Effector memory CD4-positive, alpha-beta T cell (primary cell): Measurements from ENCODE around the gene MSRB3.
"Not testable (repeated sequence)": the region's sequence is repeated elsewhere in the genome, so short reads cannot be mapped to it uniquely, and the experiment has no call there.

ENCODE experiments used
- DNase-seq, 3 donors: peaks; one replicate each; pipeline ENCODE4 v3.0.0-alpha.2; 2020
- H3K27ac ChIP-seq: 2 replicates; pipeline ENCODE4 v1.7.0; 2013; ENCODE audit warnings: mild to moderate bottlenecking, low read length, moderate library complexity; ENCODE audit not compliant: insufficient read depth, poor library complexity, severe bottlenecking
- H3K27me3 ChIP-seq: replicated peaks from 2 replicates; pipeline ENCODE4 v1.7.0; 2013; ENCODE audit warnings: mild to moderate bottlenecking, low read length; ENCODE audit not compliant: insufficient read depth, control insufficient read depth, poor library complexity, severe bottlenecking
- H3K36me3 ChIP-seq: 2 replicates; pipeline ENCODE4 v1.7.0; 2013; ENCODE audit warnings: mild to moderate bottlenecking, low read length, moderate library complexity; ENCODE audit not compliant: control insufficient read depth, insufficient read depth
- H3K4me1 ChIP-seq: 2 replicates; pipeline ENCODE4 v1.7.0; 2013; ENCODE audit warnings: low read length, mild to moderate bottlenecking; ENCODE audit not compliant: control insufficient read depth, insufficient read depth, poor library complexity, severe bottlenecking
- H3K4me3 ChIP-seq: 2 replicates; pipeline ENCODE4 v1.7.0; 2013; ENCODE audit warnings: low read length, low read depth, mild to moderate bottlenecking; ENCODE audit not compliant: insufficient read depth, poor library complexity, severe bottlenecking
- H3K9me3 ChIP-seq: 2 replicates; pipeline ENCODE4 v1.7.0; 2013; ENCODE audit warnings: mild to moderate bottlenecking, low read length, moderate library complexity; ENCODE audit not compliant: control insufficient read depth

The MSRB3 gene

DNA sequence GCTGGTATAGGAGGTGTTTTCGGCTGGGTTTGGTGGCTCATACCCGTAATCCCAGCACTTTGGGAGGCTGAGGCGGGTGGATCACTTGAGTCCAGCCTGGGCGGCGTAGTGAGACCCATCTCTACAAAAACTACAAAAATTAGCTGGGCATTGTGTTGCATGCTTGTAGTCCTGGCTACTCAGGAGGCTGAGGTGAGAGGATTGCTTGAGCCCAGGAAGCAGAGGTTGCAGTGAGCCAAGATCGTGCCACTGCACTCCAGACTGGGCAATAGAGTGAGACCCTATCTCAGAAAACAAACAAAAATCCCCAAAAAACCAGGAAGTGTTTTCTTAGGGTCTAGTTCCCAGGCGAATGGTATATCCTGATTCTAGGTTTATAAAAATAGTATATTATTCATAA is 7.0 kb downstream of the MSRB3 start:
- H3K27ac ChIP-seq = not testable (repeated sequence)

DNA sequence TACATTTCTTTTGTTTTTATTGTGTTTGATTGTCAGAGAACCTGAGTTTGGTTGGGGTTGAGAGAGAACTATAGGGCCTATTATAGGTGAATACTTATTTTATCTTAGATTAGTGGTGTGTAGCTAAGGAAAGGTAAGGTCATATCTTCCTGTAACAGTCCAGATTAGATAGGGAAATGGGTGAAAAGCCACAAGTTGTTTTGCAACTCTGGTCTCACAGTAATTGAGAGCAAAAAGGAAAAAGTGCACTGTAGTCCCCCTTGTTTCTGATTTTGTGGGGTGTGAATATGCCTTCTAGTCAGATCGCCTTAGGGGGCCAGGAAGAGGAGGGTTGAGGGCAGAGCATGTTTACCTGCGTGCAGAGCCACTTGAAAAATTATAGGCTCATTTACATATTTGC is 8.9 kb downstream of the MSRB3 start:
- Histone ChIP-seq H3K4me3 (no peak overlapping the region), H3K9me3 (no peaks in the 10 kb centered on the region), H3K4me1 (no peaks in the 10 kb centered on the region), H3K36me3 (no peaks in the 10 kb centered on the region), H3K27me3 (no peaks in the 10 kb centered on the region), H3K27ac (no peak overlapping the region)
- DNase-seq = no peak

More for the DNA sequence above, 7.0 kb downstream of the MSRB3 start:
- not testable (repeated sequence) for H3K9me3 ChIP-seq, H3K4me1 ChIP-seq, H3K27me3 ChIP-seq, DNase-seq, H3K4me3 ChIP-seq, H3K36me3 ChIP-seq

DNA sequence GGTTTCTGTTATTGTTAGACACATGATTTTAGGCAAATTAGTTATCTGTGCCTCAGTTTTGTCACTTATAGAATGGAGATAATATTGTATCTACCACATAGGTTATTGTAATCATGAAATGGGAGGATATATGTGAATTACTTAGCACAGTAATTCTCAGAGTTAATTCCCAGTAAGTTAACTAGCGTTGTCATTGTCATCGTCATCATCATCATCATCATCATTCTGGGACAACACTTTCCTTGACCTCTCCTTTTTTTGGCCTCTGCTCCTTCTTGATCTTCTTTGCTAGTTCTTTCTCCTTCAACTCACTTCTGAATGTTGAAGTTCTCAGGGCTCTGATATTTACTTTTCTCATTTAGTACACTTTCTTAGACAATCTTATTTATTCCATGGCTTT is 13.8 kb downstream of the MSRB3 start:
- Histone ChIP-seq H3K27ac (no peak overlapping the region), H3K4me3 (no peak overlapping the region), H3K27me3 (no peaks in the 10 kb centered on the region), H3K4me1 (no peaks in the 10 kb centered on the region), H3K36me3 (no peaks in the 10 kb centered on the region), H3K9me3 (no peaks in the 10 kb centered on the region)
- no peak for DNase-seq

DNA sequence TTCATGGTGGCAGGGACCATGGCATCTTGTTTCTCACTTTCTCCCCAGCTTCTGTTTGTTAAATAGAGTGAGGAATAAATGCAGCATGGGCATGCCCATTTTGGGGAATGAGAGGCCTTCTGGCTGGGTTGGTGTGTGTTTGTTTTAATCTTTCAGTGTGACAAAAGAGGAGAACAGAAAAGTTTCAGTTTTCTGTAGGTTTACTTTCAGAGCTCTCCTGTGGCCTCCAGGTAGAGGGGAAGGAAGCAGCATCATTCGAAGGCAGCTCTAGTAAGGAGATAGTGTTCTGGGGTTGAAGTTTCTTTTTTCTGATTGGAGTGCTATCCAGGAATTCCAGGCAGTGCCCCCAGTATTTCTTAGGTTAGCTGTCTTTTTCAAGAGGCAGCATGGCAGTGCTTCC is 15.3 kb downstream of the MSRB3 start:
- H3K4me3 ChIP-seq = no peak overlapping the region
- DNase-seq = no peak
- no peaks in the 10 kb centered on the region for H3K4me1 ChIP-seq
- H3K9me3 ChIP-seq = no peaks in the 10 kb centered on the region
- H3K36me3 ChIP-seq = no peaks in the 10 kb centered on the region
- no peaks in the 10 kb centered on the region for H3K27me3 ChIP-seq
- no peak overlapping the region for H3K27ac ChIP-seq

DNA sequence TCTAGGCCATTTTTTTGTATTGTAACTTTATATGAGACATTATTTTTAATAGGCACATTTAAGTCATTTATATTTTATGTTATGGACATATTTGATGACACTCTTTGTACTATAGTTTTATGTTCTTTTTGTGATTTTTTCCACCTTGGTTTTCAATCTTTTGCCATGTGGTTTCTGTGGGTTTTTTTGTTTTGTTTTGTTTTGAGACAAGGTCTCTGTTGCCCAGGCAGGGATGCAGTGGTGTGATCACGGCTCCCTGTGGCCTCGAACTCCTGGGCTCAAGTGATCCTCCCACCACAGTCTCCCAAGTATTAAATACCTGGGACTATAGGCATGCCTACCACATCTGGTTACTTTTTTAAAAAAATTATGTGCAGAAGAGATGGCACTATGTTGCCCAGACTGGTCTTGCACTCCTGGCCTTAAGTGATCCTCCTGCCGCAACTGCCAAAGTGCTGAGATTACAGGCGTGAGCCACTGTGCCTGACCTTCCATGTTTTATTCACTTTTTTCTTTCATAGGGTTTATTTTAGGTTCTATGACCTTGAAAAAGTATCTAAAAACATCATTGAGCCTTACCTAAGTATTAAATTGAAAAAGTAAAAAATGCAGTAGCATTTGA is 16.3 kb downstream of the MSRB3 start:
- H3K4me3 ChIP-seq = no peak overlapping the region
- no peak for DNase-seq
- H3K27ac ChIP-seq = no peak overlapping the region

DNA sequence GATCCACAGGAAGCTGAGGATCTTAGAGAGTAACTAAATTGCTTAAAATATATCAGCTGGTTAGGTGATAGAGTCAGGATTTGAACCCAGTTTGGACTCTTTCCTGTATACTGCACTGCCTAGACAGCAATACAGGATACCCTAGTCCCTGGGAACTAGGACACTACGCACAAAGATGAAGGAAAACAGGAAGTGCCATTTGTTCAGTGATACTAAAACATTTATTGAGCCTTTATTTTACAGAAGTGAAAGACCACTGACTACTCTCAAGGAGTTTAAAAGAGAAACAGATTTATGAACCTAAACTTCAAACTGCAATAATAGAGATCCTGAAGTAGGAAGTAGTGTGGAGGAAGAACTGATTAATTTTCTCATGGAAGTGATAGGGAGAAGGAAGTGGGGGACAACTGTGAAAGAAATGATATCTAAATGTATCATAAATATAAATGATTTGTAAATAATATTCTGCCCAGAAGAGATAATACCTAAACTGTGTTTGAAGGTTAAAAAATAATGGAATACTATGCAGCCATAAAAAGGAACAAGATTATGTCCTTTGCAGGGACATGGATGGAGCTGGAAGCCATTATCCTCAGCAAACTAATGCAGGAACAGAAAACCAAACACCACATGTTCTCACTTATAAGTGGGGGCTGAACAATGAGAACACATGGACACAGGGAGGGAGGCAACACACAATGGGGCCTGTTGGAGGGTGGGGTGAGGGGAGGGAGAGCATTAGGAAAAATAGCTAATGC is 18.2 kb downstream of the MSRB3 start:
- Histone ChIP-seq H3K4me1 (no peaks in the 10 kb centered on the region), H3K27me3 (no peaks in the 10 kb centered on the region), H3K9me3 (no peaks in the 10 kb centered on the region), H3K4me3 (no peak overlapping the region), H3K36me3 (no peaks in the 10 kb centered on the region), H3K27ac (no peak overlapping the region)
- DNase-seq = no peak

More for the DNA sequence above, 16.3 kb downstream of the MSRB3 start:
- Histone ChIP-seq H3K4me1 (no peaks in the 10 kb centered on the region), H3K36me3 (no peaks in the 10 kb centered on the region), H3K27me3 (no peaks in the 10 kb centered on the region), H3K9me3 (no peaks in the 10 kb centered on the region)

DNA sequence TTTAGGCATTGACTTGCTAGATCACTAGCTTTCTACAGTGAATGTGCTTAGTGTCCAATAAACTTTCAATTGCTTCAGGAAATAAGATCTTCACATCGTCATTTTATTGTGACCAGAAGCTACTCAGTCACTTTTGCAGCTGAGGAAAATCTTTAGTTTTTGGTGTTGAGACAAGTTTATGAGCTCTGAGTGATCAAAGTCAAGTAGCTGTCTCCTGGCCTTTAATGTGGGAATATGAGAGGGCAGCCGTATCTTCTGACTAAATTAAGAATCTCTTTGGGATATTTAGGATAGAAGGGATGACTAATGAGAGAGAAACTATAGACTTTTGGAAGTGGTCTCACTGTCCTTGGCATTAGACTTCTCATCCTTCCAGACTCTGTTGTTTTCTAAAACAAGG is 21.6 kb downstream of the MSRB3 start:
- Histone ChIP-seq H3K4me3 (no peak overlapping the region), H3K27ac (no peak overlapping the region), H3K27me3 (no peaks in the 10 kb centered on the region), H3K4me1 (no peaks in the 10 kb centered on the region), H3K36me3 (no peaks in the 10 kb centered on the region), H3K9me3 (no peaks in the 10 kb centered on the region)
- no peak for DNase-seq

DNA sequence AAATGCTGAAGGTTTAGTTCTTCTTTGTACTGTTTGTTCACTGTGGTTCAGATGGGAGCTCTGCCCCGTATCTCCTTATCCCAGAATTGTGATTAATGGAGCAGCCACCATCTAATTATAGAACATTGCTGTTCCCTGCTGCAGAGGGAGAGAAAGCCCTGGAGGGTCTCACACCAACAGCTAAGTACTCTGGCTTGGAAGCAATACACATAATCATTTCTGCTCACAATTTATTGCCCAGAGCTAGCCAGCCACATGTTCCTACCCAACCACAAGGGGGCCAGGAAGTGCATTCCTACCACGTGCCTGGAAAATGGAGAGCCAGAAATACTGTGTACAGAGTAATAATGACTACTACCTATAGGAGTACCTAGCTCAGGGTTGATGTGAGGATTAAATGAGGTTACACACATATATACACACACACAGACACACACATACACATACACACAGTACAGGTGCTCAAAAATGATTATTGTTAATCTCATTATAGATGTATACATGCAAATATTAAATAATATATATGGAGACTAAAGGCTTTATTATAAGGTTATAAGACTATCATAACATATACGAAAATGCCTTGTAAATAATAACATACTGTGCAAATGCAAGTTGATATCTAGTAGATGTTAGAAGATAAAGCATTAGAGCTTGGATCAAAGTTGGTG is 22.3 kb downstream of the MSRB3 start:
- Histone ChIP-seq H3K36me3 (no peaks in the 10 kb centered on the region), H3K4me1 (no peaks in the 10 kb centered on the region), H3K27ac (no peak overlapping the region), H3K27me3 (no peaks in the 10 kb centered on the region), H3K9me3 (no peaks in the 10 kb centered on the region), H3K4me3 (no peak overlapping the region)
- DNase-seq = no peak

DNA sequence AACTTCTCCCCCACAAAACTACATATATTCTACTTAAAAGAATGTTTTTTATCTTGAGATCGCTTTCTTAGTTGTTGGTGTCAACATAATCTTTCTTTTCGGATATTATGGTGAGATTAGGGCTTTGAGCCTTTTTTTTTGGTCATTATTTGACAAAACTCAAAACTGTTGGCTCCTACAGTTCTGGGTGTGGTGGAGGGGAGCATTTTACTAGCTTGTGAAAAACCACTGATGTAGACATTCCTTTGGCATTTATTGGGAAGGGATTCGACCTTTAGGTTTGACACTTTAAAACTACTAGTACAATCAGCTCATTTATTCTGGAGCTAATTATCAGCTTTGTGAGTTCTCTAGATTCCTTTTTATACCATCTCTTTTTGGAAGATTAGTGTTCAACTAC is 24.4 kb downstream of the MSRB3 start:
- DNase-seq = no peak
- no peak overlapping the region for H3K4me3 ChIP-seq
- H3K4me1 ChIP-seq = no peaks in the 10 kb centered on the region
- no peaks in the 10 kb centered on the region for H3K27me3 ChIP-seq
- no peaks in the 10 kb centered on the region for H3K36me3 ChIP-seq
- no peaks in the 10 kb centered on the region for H3K9me3 ChIP-seq
- H3K27ac ChIP-seq = no peak overlapping the region

DNA sequence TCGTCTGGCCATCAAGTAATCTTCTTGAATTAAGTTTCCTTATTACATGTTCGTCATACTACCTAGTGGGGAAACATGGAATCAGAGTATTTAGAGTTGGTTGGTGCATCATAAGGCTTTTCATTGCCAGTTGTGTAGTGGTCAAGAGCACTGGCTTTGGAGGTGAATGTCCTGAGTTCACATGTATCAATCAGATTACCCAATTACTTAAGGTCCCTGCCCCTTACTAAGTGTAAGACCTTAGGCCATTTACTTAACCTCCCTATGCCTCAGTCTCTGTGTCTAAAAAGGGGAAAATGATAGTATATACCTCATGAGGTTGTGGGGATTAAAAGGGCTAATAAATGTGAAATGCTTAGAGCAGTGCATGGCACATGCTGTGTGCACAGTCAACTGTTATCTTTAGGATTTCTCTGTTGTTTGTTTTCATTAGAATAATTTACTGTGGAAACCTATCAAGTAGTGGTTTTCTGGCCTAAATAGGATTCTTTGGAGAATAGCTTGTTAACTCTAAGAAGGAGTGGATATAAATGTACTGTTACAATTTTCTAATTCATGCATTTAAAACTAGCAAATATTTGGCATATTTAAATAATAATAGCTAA is 27.0 kb downstream of the MSRB3 start:
- no peaks in the 10 kb centered on the region for H3K4me1 ChIP-seq
- H3K9me3 ChIP-seq = no peaks in the 10 kb centered on the region
- no peaks in the 10 kb centered on the region for H3K27me3 ChIP-seq
- H3K4me3 ChIP-seq = no peak overlapping the region
- H3K27ac ChIP-seq = no peak overlapping the region
- DNase-seq = no peak
- no peaks in the 10 kb centered on the region for H3K36me3 ChIP-seq
